DOHH2 (cell line): ENCODE data around the gene EMSY.

ENCODE experiments used
- EZH2phosphoT487 ChIP-seq: fragments of 200-600 bp; sonication (generic); IDR thresholded peaks from 2 replicates; pipeline ENCODE4 v1.6.1; 2017; ENCODE audit warnings: borderline replicate concordance, mild to moderate bottlenecking, antibody characterized with exemption, low read length, moderate library complexity, mixed read lengths
- TF ChIP-seq, protein P1 (sequence below): fragments of 200-600 bp; sonication (generic); IDR thresholded peaks from one replicate; pipeline ENCODE4 v1.5.1; 2014; ENCODE audit warnings: antibody characterized with exemption, mild to moderate bottlenecking, low read depth, low read length; ENCODE audit not compliant: poor library complexity, severe bottlenecking

DNA sequence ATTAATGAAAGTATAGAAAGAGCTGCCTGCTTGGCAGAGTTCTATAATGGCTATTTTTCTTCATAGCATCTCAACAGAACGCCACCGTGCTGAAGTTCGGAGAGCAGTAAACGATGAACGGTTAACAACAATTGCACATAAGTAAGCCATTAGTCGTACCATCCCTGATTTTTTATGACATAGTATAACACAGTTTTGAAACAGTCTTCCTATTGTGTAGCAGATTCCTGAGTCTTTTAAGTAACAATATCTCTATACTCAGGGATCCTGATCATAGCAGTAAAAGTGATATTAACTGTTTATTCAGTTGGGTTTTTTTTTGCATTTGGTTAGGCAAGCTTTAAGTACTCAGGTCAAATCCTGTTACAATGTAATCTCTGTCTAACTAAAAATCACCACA is 8.4 kb downstream of the EMSY start:
- TF ChIP-seq, protein P1, sequence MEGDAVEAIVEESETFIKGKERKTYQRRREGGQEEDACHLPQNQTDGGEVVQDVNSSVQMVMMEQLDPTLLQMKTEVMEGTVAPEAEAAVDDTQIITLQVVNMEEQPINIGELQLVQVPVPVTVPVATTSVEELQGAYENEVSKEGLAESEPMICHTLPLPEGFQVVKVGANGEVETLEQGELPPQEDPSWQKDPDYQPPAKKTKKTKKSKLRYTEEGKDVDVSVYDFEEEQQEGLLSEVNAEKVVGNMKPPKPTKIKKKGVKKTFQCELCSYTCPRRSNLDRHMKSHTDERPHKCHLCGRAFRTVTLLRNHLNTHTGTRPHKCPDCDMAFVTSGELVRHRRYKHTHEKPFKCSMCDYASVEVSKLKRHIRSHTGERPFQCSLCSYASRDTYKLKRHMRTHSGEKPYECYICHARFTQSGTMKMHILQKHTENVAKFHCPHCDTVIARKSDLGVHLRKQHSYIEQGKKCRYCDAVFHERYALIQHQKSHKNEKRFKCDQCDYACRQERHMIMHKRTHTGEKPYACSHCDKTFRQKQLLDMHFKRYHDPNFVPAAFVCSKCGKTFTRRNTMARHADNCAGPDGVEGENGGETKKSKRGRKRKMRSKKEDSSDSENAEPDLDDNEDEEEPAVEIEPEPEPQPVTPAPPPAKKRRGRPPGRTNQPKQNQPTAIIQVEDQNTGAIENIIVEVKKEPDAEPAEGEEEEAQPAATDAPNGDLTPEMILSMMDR: no peak
- TF ChIP-seq EZH2phosphoT487: no peak
